ENCODE data around the gene OPN1MW3.
"Not testable (repeated sequence)": the region's sequence is repeated elsewhere in the genome, so short reads cannot be mapped to it uniquely, and the experiment has no call there.

The OPN1MW3 gene

GRCh38 chrX:154257282-154257681 is at the start of gene OPN1MW3:
Gene OPN1MW3, plus strand, starts transcription at chrX:154257582. Its CDS starts 38 bp downstream, at chrX:154257620.
- DNase-seq, result not testable (repeated sequence)

- DNase-seq, result not testable (repeated sequence)
Observed at GRCh38 chrX:154209670-154210418, 47.5 kb upstream of the OPN1MW3 start.

- DNase-seq, result not testable (repeated sequence)
Observed at GRCh38 chrX:154211057-154211456, 46.3 kb upstream of the OPN1MW3 start.

- not testable (repeated sequence) for DNase-seq
Observed at GRCh38 chrX:154211499-154211898, 45.9 kb upstream of the OPN1MW3 start.

- DNase-seq, result not testable (repeated sequence)
Observed at GRCh38 chrX:154219456-154219855, 37.9 kb upstream of the OPN1MW3 start, which contains the start of gene OPN1MW2. Gene OPN1MW2, plus strand, starts transcription at chrX:154219756. Its CDS starts 60 bp downstream, at chrX:154219816.

GRCh38 chrX:154225292-154225691 is 32.1 kb upstream of the OPN1MW3 start:
- not testable (repeated sequence) for DNase-seq

GRCh38 chrX:154226706-154227105 is 30.7 kb upstream of the OPN1MW3 start:
- not testable (repeated sequence) for DNase-seq

GRCh38 chrX:154231443-154231842 is 25.9 kb upstream of the OPN1MW3 start:
- DNase-seq, result not testable (repeated sequence)

GRCh38 chrX:154233620-154234019 is 23.8 kb upstream of the OPN1MW3 start:
- not testable (repeated sequence) for DNase-seq

- DNase-seq, result not testable (repeated sequence)
Observed at GRCh38 chrX:154238939-154239559, 18.3 kb upstream of the OPN1MW3 start.

- DNase-seq, result not testable (repeated sequence)
Observed at GRCh38 chrX:154239982-154240503, 17.3 kb upstream of the OPN1MW3 start.

- DNase-seq, result not testable (repeated sequence)
Observed at GRCh38 chrX:154247377-154248045, 9.9 kb upstream of the OPN1MW3 start.

GRCh38 chrX:154248076-154248475 is 9.3 kb upstream of the OPN1MW3 start:
- DNase-seq, result not testable (repeated sequence)

GRCh38 chrX:154258711-154259110 is 1.3 kb downstream of the OPN1MW3 start:
- DNase-seq, result not testable (repeated sequence)

GRCh38 chrX:154263072-154263471 is 5.7 kb downstream of the OPN1MW3 start:
- not testable (repeated sequence) for DNase-seq

- not testable (repeated sequence) for DNase-seq
Observed at GRCh38 chrX:154269245-154269644, 11.9 kb downstream of the OPN1MW3 start.

- DNase-seq, result not testable (repeated sequence)
Observed at GRCh38 chrX:154284489-154285338, 27.3 kb downstream of the OPN1MW3 start.

- DNase-seq, result not testable (repeated sequence)
Observed at GRCh38 chrX:154286406-154286805, 29.0 kb downstream of the OPN1MW3 start.

- DNase-seq, result no peak
Observed at GRCh38 chrX:154294791-154295574, 37.6 kb downstream of the OPN1MW3 start, which contains the start of gene TEX28. Gene TEX28, minus strand, starts transcription at chrX:154295124. Its CDS starts 3,007 bp downstream, at chrX:154292117.

- no peak for DNase-seq
Observed at GRCh38 chrX:154295664-154296310, 38.4 kb downstream of the OPN1MW3 start, which contains the start of gene TKTL1. Gene TKTL1, plus strand, starts transcription at chrX:154295795. Its CDS starts 65 bp downstream, at chrX:154295860.
